OCI-LY1 (cell line): Measurements from ENCODE around the gene ZNF334.

ENCODE experiments used
- H2AFZ ChIP-seq: fragments of 200-600 bp; sonication (generic), shearing (Covaris generic); 2 replicates; pipeline ENCODE4 v1.6.0; 2014; ENCODE audit warnings: antibody characterized with exemption, mild to moderate bottlenecking, low read length
- H3F3A ChIP-seq: fragments of 200-600 bp; sonication (generic), shearing (Covaris generic); 2 replicates; pipeline ENCODE4 v1.6.0; 2014; ENCODE audit warnings: mild to moderate bottlenecking, antibody characterized with exemption, low read length, moderate library complexity; ENCODE audit not compliant: insufficient read depth
- H3K27ac ChIP-seq: fragments of 200-600 bp; sonication (generic); 2 replicates; pipeline ENCODE4 v1.5.1; 2014; ENCODE audit warnings: low read length, mixed run types, mild to moderate bottlenecking, low read depth; ENCODE audit not compliant: poor library complexity, severe bottlenecking
- H3K27me3 ChIP-seq: fragments of 200-600 bp; sonication (generic); 2 replicates; pipeline ENCODE4 v1.6.0; 2014; ENCODE audit warnings: antibody characterized with exemption, mild to moderate bottlenecking, low read length, moderate library complexity; ENCODE audit not compliant: insufficient read depth
- H3K36me3 ChIP-seq: fragments of 200-600 bp; sonication (generic); 2 replicates; pipeline ENCODE4 v1.6.1; 2014; ENCODE audit warnings: mild to moderate bottlenecking, antibody characterized with exemption, low read length, moderate library complexity, mixed read lengths; ENCODE audit not compliant: insufficient read depth
- H3K4me1 ChIP-seq: fragments of 200-600 bp; sonication (generic); 2 replicates; pipeline ENCODE4 v1.5.1; 2014; ENCODE audit warnings: mild to moderate bottlenecking, low read length, moderate library complexity; ENCODE audit not compliant: insufficient read depth, severe bottlenecking
- H3K4me2 ChIP-seq: fragments of 200-600 bp; sonication (generic), shearing (Covaris generic); 2 replicates; pipeline ENCODE4 v1.6.1; 2014; ENCODE audit warnings: low read length
- H3K4me3 ChIP-seq: fragments of 200-600 bp; sonication (generic); 2 replicates; pipeline ENCODE4 v1.5.1; 2014; ENCODE audit warnings: low read length, low read depth, mild to moderate bottlenecking, mixed read lengths; ENCODE audit not compliant: poor library complexity, severe bottlenecking
- H3K79me2 ChIP-seq: fragments of 200-600 bp; shearing (Covaris generic); 2 replicates; pipeline ENCODE4 v1.6.1; 2016; ENCODE audit warnings: mixed run types, low read length, mixed read lengths; ENCODE audit not compliant: insufficient read depth
- H3K9ac ChIP-seq: fragments of 200-600 bp; sonication (generic), shearing (Covaris generic); 2 replicates; pipeline ENCODE4 v1.6.1; 2014; ENCODE audit warnings: mild to moderate bottlenecking, low read length, mixed read lengths
- H3K9me2 ChIP-seq: fragments of 200-600 bp; sonication (generic), shearing (Covaris generic); 2 replicates; pipeline ENCODE4 v1.6.1; 2014; ENCODE audit warnings: low read depth, mild to moderate bottlenecking, low read length, mixed read lengths
- H3K9me3 ChIP-seq: fragments of 200-600 bp; shearing (Covaris generic); 2 replicates; pipeline ENCODE4 v1.6.1; 2014; ENCODE audit warnings: low read length, mixed read lengths
- H4K20me1 ChIP-seq: fragments of 200-600 bp; sonication (generic), shearing (Covaris generic); 2 replicates; pipeline ENCODE4 v1.6.0; 2016; ENCODE audit warnings: mild to moderate bottlenecking, low read length; ENCODE audit not compliant: insufficient read depth
- CTCF ChIP-seq: fragments of 200-600 bp; sonication (generic), shearing (Covaris generic); IDR thresholded peaks from 2 replicates; pipeline ENCODE4 v1.5.1; 2017; ENCODE audit warnings: mild to moderate bottlenecking, antibody characterized with exemption, low read length, moderate library complexity, mixed read lengths
- EZH2 ChIP-seq: fragments of 200-600 bp; sonication (generic), shearing (Covaris generic); IDR thresholded peaks from 2 replicates; pipeline ENCODE4 v1.8.0; 2017; ENCODE audit warnings: borderline replicate concordance, mixed run types, mild to moderate bottlenecking, antibody characterized with exemption, low read length, moderate library complexity, mixed read lengths

ZNF334 gene

GRCh38 chr20:46512943-46513844 lies at the start of gene ZNF334:
ZNF334 (minus strand) TSS chr20:46513559; CDS start chr20:46512102, 1,457 bp downstream.
- TF ChIP-seq EZH2 (no peak), CTCF (no peak)
- Histone ChIP-seq H3K79me2 (no peaks in the 10 kb centered on the region), H3K9me3 (no peaks in the 10 kb centered on the region), H3K4me2 (no peak within 1 kb of the TSS), H3K27ac (no peak within 1 kb of the TSS), H3F3A (no peaks in the 10 kb centered on the region), H2AFZ (no peak within 1 kb of the TSS), H3K4me1 (no peaks in the 10 kb centered on the region), H3K4me3 (no peak within 1 kb of the TSS), H3K9me2 (no peaks in the 10 kb centered on the region), H3K27me3 (no peaks in the 10 kb centered on the region), H3K9ac (no peak within 1 kb of the TSS), H4K20me1 (no peaks in the 10 kb centered on the region), H3K36me3 (no peaks in the 10 kb centered on the region)

GRCh38 chr20:46562373-46563169 lies 49.2 kb upstream of the ZNF334 start:
- Histone ChIP-seq H3K4me1 (no peaks in the 10 kb centered on the region), H3F3A (no peaks in the 10 kb centered on the region), H3K9ac (no peak overlapping the region), H3K79me2 (no peaks in the 10 kb centered on the region), H3K27me3 (peaks cover 6% of the 10 kb centered on the region; the same call in 1 of the 2 replicates), H3K27ac (no peak overlapping the region), H4K20me1 (no peaks in the 10 kb centered on the region), H2AFZ (no peak overlapping the region), H3K9me3 (no peaks in the 10 kb centered on the region), H3K36me3 (no peaks in the 10 kb centered on the region), H3K9me2 (no peaks in the 10 kb centered on the region), H3K4me2 (no peak overlapping the region), H3K4me3 (no peak overlapping the region)
- TF ChIP-seq CTCF (peak; percentile 80), EZH2 (no peak)

GRCh38 chr20:46562009-46562372 lies 48.6 kb upstream of the ZNF334 start:
- Histone ChIP-seq H3K27me3 (peaks cover 6% of the 10 kb centered on the region; the same call in 1 of the 2 replicates), H2AFZ (no peak overlapping the region), H3K36me3 (no peaks in the 10 kb centered on the region), H3K79me2 (no peaks in the 10 kb centered on the region), H4K20me1 (no peaks in the 10 kb centered on the region), H3F3A (no peaks in the 10 kb centered on the region), H3K9ac (no peak overlapping the region), H3K27ac (no peak overlapping the region), H3K4me3 (no peak overlapping the region), H3K9me2 (no peaks in the 10 kb centered on the region), H3K4me1 (no peaks in the 10 kb centered on the region), H3K4me2 (no peak overlapping the region), H3K9me3 (no peaks in the 10 kb centered on the region)
- TF ChIP-seq CTCF (no peak), EZH2 (no peak)
